SKM-1 treated with dmso at 0.1 percent for 144 hours (cell line): ENCODE data around the gene VNN1.
"Not testable (repeated sequence)": the region's sequence is repeated elsewhere in the genome, so short reads cannot be mapped to it uniquely, and the experiment has no call there.

ENCODE experiments used
- DNase-seq: peaks from one replicate; lab custom pipeline; 2025; ENCODE audit not compliant: unreplicated experiment; lab: John Stamatoyannopoulos, UW

VNN1 gene

GRCh38 chr6:132675002-132675401, 38.9 kb downstream of the VNN1 start:
- DNase-seq: no peak

GRCh38 chr6:132673376-132674094, 40.3 kb downstream of the VNN1 start:
- DNase-seq: no peak

GRCh38 chr6:132671295-132671694, 42.6 kb downstream of the VNN1 start:
- DNase-seq: no peak

- DNase-seq: peak; percentile 75
Measured at GRCh38 chr6:132669690-132670291, 44.1 kb downstream of the VNN1 start.

GRCh38 chr6:132666118-132666517, 47.7 kb downstream of the VNN1 start:
- DNase-seq: no peak

GRCh38 chr6:132664309-132665034, 49.4 kb downstream of the VNN1 start:
- DNase-seq: no peak

- DNase-seq: no peak
Measured at GRCh38 chr6:132663661-132664060, 50.2 kb downstream of the VNN1 start.

GRCh38 chr6:132661906-132662305, 51.9 kb downstream of the VNN1 start:
- no peak for DNase-seq

- DNase-seq: no peak
Measured at GRCh38 chr6:132659082-132659481, 54.8 kb downstream of the VNN1 start, which contains the start of gene TAAR1. TSS of gene TAAR1 (minus strand) at chr6:132659182. CDS start at chr6:132646003, 13,179 bp downstream.

- peak; percentile 7 for DNase-seq
Measured at GRCh38 chr6:132651062-132651461, 62.8 kb downstream of the VNN1 start.

GRCh38 chr6:132650429-132650828, 63.4 kb downstream of the VNN1 start:
- DNase-seq: no peak

- no peak for DNase-seq
Measured at GRCh38 chr6:132648828-132649227, 65.0 kb downstream of the VNN1 start.

GRCh38 chr6:132648356-132648755, 65.5 kb downstream of the VNN1 start:
- no peak for DNase-seq

- DNase-seq: no peak
Measured at GRCh38 chr6:132643547-132643946, 70.3 kb downstream of the VNN1 start.

GRCh38 chr6:132637135-132637534, 76.7 kb downstream of the VNN1 start:
- not testable (repeated sequence) for DNase-seq

- not testable (repeated sequence) for DNase-seq
Measured at GRCh38 chr6:132635906-132636305, 77.9 kb downstream of the VNN1 start.

- DNase-seq: not testable (repeated sequence)
Measured at GRCh38 chr6:132635288-132635687, 78.6 kb downstream of the VNN1 start.

- no peak for DNase-seq
Measured at GRCh38 chr6:132634796-132635195, 79.1 kb downstream of the VNN1 start.

- no peak for DNase-seq
Measured at GRCh38 chr6:132633362-132633761, 80.5 kb downstream of the VNN1 start.
